GM23248 (cell line): ENCODE results near the gene VWA8. TPM values are rescaled to one million over a fixed set of nuclear protein-coding genes. Genes with fewer than 3 reads are reported as not detected.
A peak's percentile ranks its signal among the peaks of the same experiment; 100 is the strongest.

ENCODE experiments used
- DNase-seq: peaks from one replicate; pipeline ENCODE4 v3.0.0-alpha.2; 2015
- H2AFZ ChIP-seq: fragments of 200-600 bp; sonication (generic); 2 replicates; pipeline ENCODE4 v1.6.1; 2016; ENCODE audit warnings: antibody characterized with exemption
- H3F3A ChIP-seq: fragments of 200-600 bp; sonication (generic); 2 replicates; pipeline ENCODE4 v1.6.1; 2016; ENCODE audit warnings: mild to moderate bottlenecking, antibody characterized with exemption, mixed run types; ENCODE audit not compliant: insufficient read depth
- H3K27ac ChIP-seq: fragments of 200-600 bp; sonication (generic); 2 replicates; pipeline ENCODE4 v1.5.1; 2016; ENCODE audit warnings: mild to moderate bottlenecking
- H3K27me3 ChIP-seq: fragments of 200-600 bp; sonication (generic); replicated peaks from 2 replicates; pipeline ENCODE4 v1.6.1; 2016; ENCODE audit warnings: mild to moderate bottlenecking; ENCODE audit not compliant: insufficient read depth
- H3K36me3 ChIP-seq: fragments of 200-600 bp; sonication (generic); 2 replicates; pipeline ENCODE4 v1.6.1; 2016; ENCODE audit warnings: low read depth, mild to moderate bottlenecking
- H3K4me1 ChIP-seq: fragments of 200-600 bp; sonication (generic); 2 replicates; pipeline ENCODE4 v1.6.1; 2016; ENCODE audit warnings: mild to moderate bottlenecking; ENCODE audit not compliant: insufficient read depth
- H3K4me2 ChIP-seq: fragments of 200-600 bp; sonication (generic); one replicate; pipeline ENCODE4 v1.6.1; 2016; ENCODE audit warnings: mild to moderate bottlenecking; ENCODE audit not compliant: unreplicated experiment
- H3K4me3 ChIP-seq: fragments of 200-600 bp; sonication (generic); 2 replicates; pipeline ENCODE4 v1.5.1; 2016; ENCODE audit warnings: mild to moderate bottlenecking
- H3K79me2 ChIP-seq: fragments of 200-600 bp; sonication (generic); 2 replicates; pipeline ENCODE4 v1.6.1; 2016; ENCODE audit warnings: mild to moderate bottlenecking; ENCODE audit not compliant: insufficient read depth
- H3K9ac ChIP-seq: fragments of 200-600 bp; sonication (generic); 2 replicates; pipeline ENCODE4 v1.6.1; 2016; ENCODE audit warnings: mild to moderate bottlenecking
- H3K9me2 ChIP-seq: fragments of 200-600 bp; sonication (generic); 2 replicates; pipeline ENCODE4 v1.6.1; 2016; ENCODE audit warnings: mixed run types, mild to moderate bottlenecking, moderate library complexity; ENCODE audit not compliant: insufficient read depth
- H3K9me3 ChIP-seq: fragments of 200-600 bp; sonication (generic); one replicate; pipeline ENCODE4 v1.6.1; 2017; ENCODE audit warnings: low read depth
- H4K20me1 ChIP-seq: fragments of 200-600 bp; sonication (generic); 2 replicates; pipeline ENCODE4 v1.6.0; 2016; ENCODE audit not compliant: insufficient read depth
- EZH2 ChIP-seq: fragments of 200-600 bp; sonication (generic); IDR thresholded peaks from 2 replicates; pipeline ENCODE4 v1.6.1; 2018; ENCODE audit warnings: antibody characterized with exemption, mild to moderate bottlenecking; ENCODE audit not compliant: insufficient read depth, poor library complexity, severe bottlenecking
- EZH2phosphoT487 ChIP-seq: fragments of 200-600 bp; sonication (generic); IDR thresholded peaks from 2 replicates; pipeline ENCODE4 v1.6.1; 2018; ENCODE audit warnings: antibody characterized with exemption, moderate library complexity, mild to moderate bottlenecking, low read depth; ENCODE audit not compliant: insufficient read depth
- WGBS, 2 experiments: methylation state at CpG; one replicate each; pipeline ENCODE4 v1.1.6; 2015 to 2017; ENCODE audit warnings: low lambda C conversion rate in 2 of 2, low coverage in 1 of 2; ENCODE audit errors: missing lambda C conversion rate in 2 of 2; 5-methylcytosine and 5-hydroxymethylcytosine counted together
- in situ Hi-C: fragments of 300-500 bp; cut with MboI; formaldehyde crosslinking; loops from 2 replicates; pipeline ENCODE4 v1.15.0; 2020
- polyA plus RNA-seq: library from polyadenylated mRNA; unstranded; fragments of >200 nt; fragmentation: Nextera tagmentation; extraction: Ambion mirVana; gene quantifications from 2 replicates; pipeline ENCODE4 v1.2.1, GENCODE V29; 2016
- total RNA-seq: library from RNA; depleted of rRNA; stranded (reverse); fragments of >200 nt; shearing (Covaris generic); gene quantifications from 2 replicates; pipeline ENCODE4 v1.2.3, GENCODE V29; 2014

VWA8 gene
- total and polyA plus RNA-seq, 2 experiments from 2014 or later, result 3.9 to 10.1 TPM

- Histone ChIP-seq H3K4me2 (peak overlapping the region; percentile 37), H3K4me3 (no peak overlapping the region), H4K20me1 (no peaks in the 10 kb centered on the region), H3K27me3 (no peaks in the 10 kb centered on the region), H2AFZ (no peak overlapping the region), H3K9me3 (no peaks in the 10 kb centered on the region), H3K4me1 (peaks cover 36% of the 10 kb centered on the region), H3K79me2 (no peaks in the 10 kb centered on the region), H3K27ac (peak overlapping the region; percentile 52), H3K9me2 (no peaks in the 10 kb centered on the region), H3F3A (peaks cover 30% of the 10 kb centered on the region), H3K9ac (no peak overlapping the region), H3K36me3 (no peaks in the 10 kb centered on the region)
- in situ Hi-C loops, result no loop called here
- no peak for TF ChIP-seq EZH2
- no peak for TF ChIP-seq EZH2phosphoT487
- DNase-seq, result peak; percentile 82
Measured at GRCh38 chr13:41700790-41701310, 260.1 kb downstream of the VWA8 start.

- DNase-seq, result no peak
- no peaks in the 10 kb centered on the region for H4K20me1 ChIP-seq
- H3F3A ChIP-seq, result peaks cover 39% of the 10 kb centered on the region
- no peaks in the 10 kb centered on the region for H3K9me2 ChIP-seq
- no peak overlapping the region for H3K4me3 ChIP-seq
- peaks cover 45% of the 10 kb centered on the region for H3K4me1 ChIP-seq
- H3K4me2 ChIP-seq, result no peak overlapping the region
- in situ Hi-C loops, result no loop called here
- H3K79me2 ChIP-seq, result no peaks in the 10 kb centered on the region
- no peaks in the 10 kb centered on the region for H3K9me3 ChIP-seq
- no peaks in the 10 kb centered on the region for H3K27me3 ChIP-seq
- 93 to 100% methylated on average over 1 of the region's 1 CpG for WGBS, 2 experiments
- H3K27ac ChIP-seq, result no peak overlapping the region
- H2AFZ ChIP-seq, result no peak overlapping the region
- TF ChIP-seq EZH2phosphoT487 (no peak), EZH2 (no peak)
- H3K36me3 ChIP-seq, result no peaks in the 10 kb centered on the region
- no peak overlapping the region for H3K9ac ChIP-seq
Measured at GRCh38 chr13:41699759-41700158, 261.1 kb downstream of the VWA8 start.

GRCh38 chr13:41697578-41697977 is 263.3 kb downstream of the VWA8 start:
- Histone ChIP-seq H3K79me2 (no peaks in the 10 kb centered on the region), H3K27me3 (no peaks in the 10 kb centered on the region), H3K9ac (no peak overlapping the region), H3K4me1 (peaks cover 67% of the 10 kb centered on the region), H4K20me1 (no peaks in the 10 kb centered on the region), H3K9me2 (no peaks in the 10 kb centered on the region), H3F3A (peaks cover 58% of the 10 kb centered on the region), H3K36me3 (no peaks in the 10 kb centered on the region), H3K27ac (no peak overlapping the region), H3K4me3 (no peak overlapping the region), H3K4me2 (no peak overlapping the region), H3K9me3 (no peaks in the 10 kb centered on the region), H2AFZ (no peak overlapping the region)
- TF ChIP-seq EZH2 (no peak), EZH2phosphoT487 (no peak)
- 98 to 99% methylated on average over 6 of the region's 6 CpGs for WGBS, 2 experiments
- DNase-seq, result no peak
- in situ Hi-C loops, result no loop called here

GRCh38 chr13:41696163-41697003 is 264.5 kb downstream of the VWA8 start:
- no peaks in the 10 kb centered on the region for H3K27me3 ChIP-seq
- in situ Hi-C loops, result no loop called here
- no peaks in the 10 kb centered on the region for H3K36me3 ChIP-seq

More at GRCh38 chr13:41696163-41697003, 264.5 kb downstream of the VWA8 start:
- Histone ChIP-seq H3K79me2 (no peaks in the 10 kb centered on the region), H3K9me2 (no peaks in the 10 kb centered on the region), H2AFZ (no peak overlapping the region), H3F3A (peaks cover 53% of the 10 kb centered on the region), H3K27ac (peak overlapping the region; percentile 91), H3K9ac (peak overlapping the region; percentile 38), H3K4me3 (0 out of 2 replicates have a peak overlapping the region, but pooled peaks have one; percentile 2), H3K9me3 (no peaks in the 10 kb centered on the region), H3K4me2 (peak overlapping the region; percentile 76), H4K20me1 (no peaks in the 10 kb centered on the region), H3K4me1 (peaks cover 70% of the 10 kb centered on the region)
- DNase-seq, result peak; percentile 85
- TF ChIP-seq EZH2phosphoT487 (0 out of 2 replicates have a peak, but pooled peaks have one; percentile 26), EZH2 (no peak)
